Panc1 (cell line): Measurements from ENCODE around the gene TRDN.

Experiments used
- CTCF ChIP-seq: fragments of 450-650 bp; IDR thresholded peaks from 2 replicates; pipeline ENCODE4 v1.5.1; 2017; ENCODE audit warnings: mild to moderate bottlenecking
- REST ChIP-seq, 2 experiments: IDR thresholded peaks; 2 replicates each; pipeline ENCODE4 v1.6.1; 2011 to 2012; ENCODE audit warnings: low read depth in 2 of 2, control low read depth in 1 of 2, low read length in 1 of 2, mild to moderate bottlenecking in 1 of 2, moderate library complexity in 1 of 2; ENCODE audit not compliant: insufficient read depth in 1 of 2
- SIN3A ChIP-seq: IDR thresholded peaks from 2 replicates; pipeline ENCODE4 v1.6.1; 2012; ENCODE audit warnings: low read depth, mild to moderate bottlenecking, low read length, moderate library complexity, borderline replicate concordance; ENCODE audit not compliant: insufficient read depth
- TCF7L2 ChIP-seq: IDR thresholded peaks from 2 replicates; pipeline ENCODE4 v1.6.1; 2011; ENCODE audit warnings: mild to moderate bottlenecking, low read depth, low read length, inconsistent platforms

GRCh38 chr6:123393331-123393730 lies 243.4 kb downstream of the TRDN start:
- TF ChIP-seq CTCF (peak; percentile 65; the same call in 1 of the 2 replicates), TCF7L2 (no peak), REST (IDR thresholded peaks at IDR 0.05; ENCODE audit: insufficient read depth in 1 of 2, low read depth in 2 of 2, low read length in 1 of 2) (no peak), SIN3A (no peak)
